ENCODE results near the gene GREB1.

GREB1 gene

DNA sequence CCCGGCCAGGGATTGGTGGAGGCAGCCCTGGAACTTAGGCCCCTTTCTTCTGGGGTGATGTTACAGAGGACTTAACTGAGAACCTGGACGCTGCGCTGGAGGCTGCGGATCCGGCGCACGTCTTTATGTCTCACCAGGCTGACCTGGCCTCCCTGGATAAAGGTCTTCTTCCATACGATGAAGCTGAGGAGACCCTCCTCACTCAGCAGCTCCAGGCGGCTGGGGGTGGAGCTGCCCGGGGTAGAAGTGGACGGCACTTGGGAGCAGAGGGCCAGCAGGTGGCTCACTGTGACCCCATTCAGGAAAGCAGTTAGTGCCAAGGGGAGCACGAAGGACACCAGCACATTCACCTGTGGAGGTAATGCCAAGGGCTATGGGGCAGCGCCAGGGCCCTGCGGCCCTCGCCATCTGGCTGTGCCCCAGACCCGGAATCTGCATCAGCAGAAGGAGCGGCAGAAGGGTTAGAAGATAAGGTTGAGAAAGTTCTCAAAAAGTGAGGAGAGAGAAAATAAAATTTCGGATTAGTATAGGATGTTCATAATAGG lies 128.1 kb downstream of the GREB1 start:
- TF ChIP-seq, protein P1, sequence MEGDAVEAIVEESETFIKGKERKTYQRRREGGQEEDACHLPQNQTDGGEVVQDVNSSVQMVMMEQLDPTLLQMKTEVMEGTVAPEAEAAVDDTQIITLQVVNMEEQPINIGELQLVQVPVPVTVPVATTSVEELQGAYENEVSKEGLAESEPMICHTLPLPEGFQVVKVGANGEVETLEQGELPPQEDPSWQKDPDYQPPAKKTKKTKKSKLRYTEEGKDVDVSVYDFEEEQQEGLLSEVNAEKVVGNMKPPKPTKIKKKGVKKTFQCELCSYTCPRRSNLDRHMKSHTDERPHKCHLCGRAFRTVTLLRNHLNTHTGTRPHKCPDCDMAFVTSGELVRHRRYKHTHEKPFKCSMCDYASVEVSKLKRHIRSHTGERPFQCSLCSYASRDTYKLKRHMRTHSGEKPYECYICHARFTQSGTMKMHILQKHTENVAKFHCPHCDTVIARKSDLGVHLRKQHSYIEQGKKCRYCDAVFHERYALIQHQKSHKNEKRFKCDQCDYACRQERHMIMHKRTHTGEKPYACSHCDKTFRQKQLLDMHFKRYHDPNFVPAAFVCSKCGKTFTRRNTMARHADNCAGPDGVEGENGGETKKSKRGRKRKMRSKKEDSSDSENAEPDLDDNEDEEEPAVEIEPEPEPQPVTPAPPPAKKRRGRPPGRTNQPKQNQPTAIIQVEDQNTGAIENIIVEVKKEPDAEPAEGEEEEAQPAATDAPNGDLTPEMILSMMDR (IDR thresholded peaks at IDR 0.05; ENCODE audit: insufficient read depth, missing control alignments): no peak
- FAIRE-seq (no peak), DNase-seq (ENCODE audit: insufficient read length, low spot score) (no peak)

DNA sequence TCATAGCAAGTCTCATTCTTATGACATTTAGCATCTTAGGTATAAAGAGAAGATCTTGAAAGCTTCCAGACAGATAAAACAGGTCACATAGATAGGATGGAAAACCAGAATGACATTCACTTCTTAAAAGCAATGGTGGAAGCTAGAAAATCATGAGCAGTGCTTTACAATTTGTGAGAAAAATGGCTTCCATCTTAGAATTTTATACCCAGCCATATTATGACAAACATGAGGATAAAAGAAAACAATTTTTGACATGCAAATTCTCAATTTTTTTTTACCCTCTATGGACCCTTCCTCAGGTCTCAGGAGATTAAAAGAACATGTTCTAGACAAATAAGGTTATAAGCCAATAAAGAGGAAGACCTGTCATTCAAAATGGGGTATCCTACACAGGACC lies 129.0 kb downstream of the GREB1 start:
- TF ChIP-seq, protein P1 (IDR thresholded peaks at IDR 0.05; ENCODE audit: insufficient read depth, missing control alignments): no peak
- FAIRE-seq (no peak), DNase-seq (ENCODE audit: insufficient read length, low spot score) (no peak)

DNA sequence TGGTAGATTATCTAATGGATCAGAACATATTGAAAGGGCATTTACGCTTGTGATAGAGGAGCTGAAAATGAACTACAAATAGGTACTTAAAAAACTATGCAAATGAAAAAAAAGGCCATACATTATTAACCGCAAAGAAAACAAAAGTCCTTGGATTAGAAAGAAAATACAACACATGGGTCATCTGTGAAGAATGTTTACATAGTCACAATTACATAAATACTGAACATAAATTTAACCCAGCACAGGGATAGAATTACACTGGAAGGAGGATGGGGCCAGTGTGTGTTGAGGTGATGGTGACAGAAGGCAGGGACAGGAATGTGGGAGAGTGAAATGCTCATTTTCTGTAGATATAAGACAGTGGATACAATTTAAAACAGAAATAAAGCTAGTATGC lies 129.6 kb downstream of the GREB1 start:
- FAIRE-seq (no peak), DNase-seq (ENCODE audit: insufficient read length, low spot score) (no peak)
- TF ChIP-seq, protein P1 (IDR thresholded peaks at IDR 0.05; ENCODE audit: insufficient read depth, missing control alignments): no peak

DNA sequence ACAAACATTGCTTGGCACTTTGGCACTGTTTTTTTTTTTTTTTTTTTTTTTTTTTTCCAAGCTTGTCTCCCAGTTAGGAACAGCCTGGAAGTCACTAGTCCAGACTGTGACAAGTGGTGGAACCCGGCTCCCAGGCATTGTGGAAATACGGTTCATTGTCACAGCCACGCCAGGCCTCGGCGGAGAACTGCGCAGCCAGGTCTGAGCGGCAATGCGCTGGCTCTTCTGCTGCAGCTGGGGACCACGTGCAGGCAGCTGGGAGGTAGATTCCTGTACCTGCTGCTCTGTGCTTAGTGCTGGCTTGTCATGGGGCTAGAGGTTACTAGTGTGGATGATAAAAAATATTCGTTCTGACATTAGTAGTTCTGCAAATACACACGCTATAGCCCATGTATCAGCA lies 131.2 kb downstream of the GREB1 start:
- TF ChIP-seq, protein P1 (IDR thresholded peaks at IDR 0.05; ENCODE audit: insufficient read depth, missing control alignments): no peak
- DNase-seq (ENCODE audit: insufficient read length, low spot score): no peak
- FAIRE-seq: no peak

DNA sequence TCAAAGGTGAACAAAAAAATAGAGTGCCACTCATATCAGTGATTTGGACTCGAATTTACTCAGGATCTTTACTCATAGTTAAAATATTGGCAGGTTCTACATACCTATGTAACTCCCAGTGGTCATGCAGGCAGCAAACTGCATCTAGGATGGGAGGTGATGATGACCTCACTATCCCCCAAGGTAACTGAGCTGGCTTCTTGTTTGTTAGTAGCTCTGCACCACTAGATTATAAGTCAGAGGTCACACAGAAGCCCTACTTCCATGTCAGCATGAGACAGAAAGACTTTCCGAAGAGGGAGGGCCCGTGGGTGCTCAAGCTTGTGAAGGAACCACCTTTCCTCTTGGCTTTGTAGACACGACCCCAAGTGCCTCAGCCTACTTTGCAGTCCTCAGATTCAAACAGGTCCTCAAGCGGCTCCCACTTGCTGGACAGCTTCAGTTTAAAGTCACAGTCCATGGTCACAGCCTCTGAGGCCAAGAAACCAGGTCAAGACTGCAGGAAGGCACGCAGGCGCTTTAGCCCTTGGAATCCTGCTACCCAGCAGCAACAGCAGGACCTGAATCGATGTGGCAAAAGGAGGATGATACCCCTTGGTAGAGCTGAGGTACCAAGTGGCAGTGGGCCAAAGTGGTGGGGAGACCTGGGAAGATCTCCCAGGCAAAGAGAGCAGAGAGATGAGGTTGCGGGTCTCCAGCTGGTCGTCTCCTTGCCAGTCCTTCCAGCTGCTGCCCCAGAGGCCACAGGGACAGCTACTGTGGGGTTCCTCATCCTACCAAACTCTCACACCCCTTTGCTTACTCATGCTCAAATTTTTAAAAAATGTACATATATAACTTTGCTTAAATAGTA lies 131.9 kb downstream of the GREB1 start:
- no peak for DNase-seq (ENCODE audit: insufficient read length, low spot score)
- FAIRE-seq: no peak

DNA sequence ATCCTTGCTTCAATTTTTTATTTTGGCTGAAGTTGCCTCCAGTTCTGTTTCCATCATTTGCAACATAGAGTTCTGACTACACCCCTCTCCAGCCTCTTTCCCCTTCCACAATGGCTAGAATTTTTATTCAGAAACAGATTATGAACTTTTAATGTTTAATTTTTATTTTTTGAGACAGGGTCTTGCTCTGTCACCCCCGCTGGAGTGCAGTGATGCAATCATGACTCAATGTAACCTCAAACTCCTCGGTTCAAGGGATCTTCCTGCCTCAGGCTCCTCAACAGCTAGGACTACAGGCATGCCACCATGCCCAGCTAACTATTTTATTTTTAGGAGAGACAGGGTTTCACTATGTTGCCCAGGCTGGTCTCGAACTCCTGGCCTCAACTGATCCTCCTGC lies 133.3 kb downstream of the GREB1 start:
- DNase-seq (ENCODE audit: insufficient read length, low spot score) (no peak), FAIRE-seq (no peak)
- TF ChIP-seq, protein P1 (IDR thresholded peaks at IDR 0.05; ENCODE audit: insufficient read depth, missing control alignments): no peak

More for the DNA sequence above, 131.9 kb downstream of the GREB1 start:
- TF ChIP-seq, protein P1 (IDR thresholded peaks at IDR 0.05; ENCODE audit: insufficient read depth, missing control alignments): no peak

Measured in D721Med (cell line).